Measurements from ENCODE around the gene FSTL4. TPM values are rescaled to one million over a fixed set of nuclear protein-coding genes. Genes with fewer than 3 reads are reported as not detected.

Gene FSTL4
- total and polyA plus RNA-seq, 4 donors: 0.02 to 0.18 TPM; not detected in 2

DNA sequence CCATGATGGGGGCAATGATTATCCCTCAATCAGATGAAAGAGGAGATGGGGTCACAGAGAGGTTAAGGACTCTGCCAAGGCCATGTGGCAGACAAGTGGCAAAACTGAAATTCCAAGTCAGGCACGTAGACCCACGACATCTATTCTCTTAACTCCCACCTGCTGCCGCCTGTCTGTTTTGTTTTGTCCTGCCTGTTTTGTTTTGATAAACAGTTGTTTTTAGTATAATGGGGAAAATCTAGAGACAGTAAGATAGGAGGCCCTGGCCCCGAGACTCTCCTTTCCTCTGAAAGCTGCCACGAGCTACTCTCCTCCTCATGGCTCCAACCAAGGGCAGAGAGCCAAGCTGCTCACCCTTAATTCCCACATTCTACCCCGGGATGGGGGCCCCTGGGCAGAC, 4.9 kb downstream of the FSTL4 start:
- no peak for DNase-seq (ENCODE audit: low spot score)
- TF ChIP-seq NR2F2 (IDR thresholded peaks at IDR 0.05) (no peak), YY1 (IDR thresholded peaks at IDR 0.05) (no peak), RAD21 (IDR thresholded peaks at IDR 0.05) (no peak), HNF4A (conservative IDR thresholded peaks at IDR 0.05) (no peak), ATF3 (IDR thresholded peaks at IDR 0.05) (no peak)
- WGBS: 82% methylated on average over 6 of the region's 6 CpGs
- Histone ChIP-seq H3K27ac (ENCODE audit: low read depth in 1 of 2, low read length in 2 of 2) (no peak overlapping the region), H3K9ac (ENCODE audit: low read depth in 1 of 2, low read length in 2 of 2) (no peak overlapping the region), H3K27me3 (ENCODE audit: control insufficient read depth in 4 of 4, insufficient read depth in 4 of 4, low read length in 3 of 4) (peaks cover 4 to 8% (median 4%) of the 10 kb centered on the region in 4 donors), H3K9me3 (ENCODE audit: control insufficient read depth in 4 of 4, low read length in 3 of 4) (no peaks in the 10 kb centered on the region), H3K36me3 (ENCODE audit: control insufficient read depth in 4 of 4, insufficient read depth in 3 of 4, low read depth in 1 of 4, low read length in 3 of 4) (no peaks in the 10 kb centered on the region), H3K4me3 (ENCODE audit: low read depth in 1 of 3, low read length in 3 of 3) (no peak overlapping the region), H3K4me1 (ENCODE audit: control insufficient read depth in 4 of 4, insufficient read depth in 4 of 4, low read length in 3 of 4) (peaks cover 12 to 14% (median 14%) of the 10 kb centered on the region in 4 donors)

- Histone ChIP-seq H3K4me1 (ENCODE audit: control insufficient read depth in 4 of 4, insufficient read depth in 4 of 4, low read length in 3 of 4) (peaks cover 7 to 11% (median 9%) of the 10 kb centered on the region in 4 donors), H3K9ac (ENCODE audit: low read depth in 1 of 2, low read length in 2 of 2) (no peak overlapping the region), H3K27me3 (ENCODE audit: control insufficient read depth in 4 of 4, insufficient read depth in 4 of 4, low read length in 3 of 4) (peaks cover 4 to 8% (median 4%) of the 10 kb centered on the region in 4 donors), H3K9me3 (ENCODE audit: control insufficient read depth in 4 of 4, low read length in 3 of 4) (no peaks in the 10 kb centered on the region), H3K4me3 (ENCODE audit: low read depth in 1 of 3, low read length in 3 of 3) (no peak overlapping the region), H3K36me3 (ENCODE audit: control insufficient read depth in 4 of 4, insufficient read depth in 3 of 4, low read depth in 1 of 4, low read length in 3 of 4) (no peaks in the 10 kb centered on the region), H3K27ac (ENCODE audit: low read depth in 1 of 2, low read length in 2 of 2) (no peak overlapping the region)
- DNase-seq (ENCODE audit: low spot score): no peak
- 95% methylated on average over 2 of the region's 2 CpGs for WGBS
- TF ChIP-seq, protein P1, sequence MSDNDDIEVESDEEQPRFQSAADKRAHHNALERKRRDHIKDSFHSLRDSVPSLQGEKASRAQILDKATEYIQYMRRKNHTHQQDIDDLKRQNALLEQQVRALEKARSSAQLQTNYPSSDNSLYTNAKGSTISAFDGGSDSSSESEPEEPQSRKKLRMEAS (IDR thresholded peaks at IDR 0.05): no peak
- no peak for TF ChIP-seq HNF4A (conservative IDR thresholded peaks at IDR 0.05)
- TF ChIP-seq SP1 (IDR thresholded peaks at IDR 0.05): no peak
- TF ChIP-seq RXRA (IDR thresholded peaks at IDR 0.05): no peak
- TF ChIP-seq YY1 (IDR thresholded peaks at IDR 0.05): no peak
- TF ChIP-seq FOXA2 (IDR thresholded peaks at IDR 0.05): no peak
- TF ChIP-seq ATF3 (IDR thresholded peaks at IDR 0.05): no peak
- TF ChIP-seq NR2F2 (IDR thresholded peaks at IDR 0.05): no peak
- TF ChIP-seq REST (IDR thresholded peaks at IDR 0.05): no peak
- no peak for TF ChIP-seq FOXA1 (IDR thresholded peaks at IDR 0.05)
- TF ChIP-seq HNF4G (IDR thresholded peaks at IDR 0.05): no peak
- TF ChIP-seq GABPA (IDR thresholded peaks at IDR 0.05 in 1 of 2, conservative IDR thresholded peaks at IDR 0.05 in 1 of 2): no peak
- TF ChIP-seq, protein P2, sequence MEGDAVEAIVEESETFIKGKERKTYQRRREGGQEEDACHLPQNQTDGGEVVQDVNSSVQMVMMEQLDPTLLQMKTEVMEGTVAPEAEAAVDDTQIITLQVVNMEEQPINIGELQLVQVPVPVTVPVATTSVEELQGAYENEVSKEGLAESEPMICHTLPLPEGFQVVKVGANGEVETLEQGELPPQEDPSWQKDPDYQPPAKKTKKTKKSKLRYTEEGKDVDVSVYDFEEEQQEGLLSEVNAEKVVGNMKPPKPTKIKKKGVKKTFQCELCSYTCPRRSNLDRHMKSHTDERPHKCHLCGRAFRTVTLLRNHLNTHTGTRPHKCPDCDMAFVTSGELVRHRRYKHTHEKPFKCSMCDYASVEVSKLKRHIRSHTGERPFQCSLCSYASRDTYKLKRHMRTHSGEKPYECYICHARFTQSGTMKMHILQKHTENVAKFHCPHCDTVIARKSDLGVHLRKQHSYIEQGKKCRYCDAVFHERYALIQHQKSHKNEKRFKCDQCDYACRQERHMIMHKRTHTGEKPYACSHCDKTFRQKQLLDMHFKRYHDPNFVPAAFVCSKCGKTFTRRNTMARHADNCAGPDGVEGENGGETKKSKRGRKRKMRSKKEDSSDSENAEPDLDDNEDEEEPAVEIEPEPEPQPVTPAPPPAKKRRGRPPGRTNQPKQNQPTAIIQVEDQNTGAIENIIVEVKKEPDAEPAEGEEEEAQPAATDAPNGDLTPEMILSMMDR (IDR thresholded peaks at IDR 0.05; ENCODE audit: low read depth, low read length, missing input control): no peak
- TF ChIP-seq EGR1 (IDR thresholded peaks at IDR 0.05; ENCODE audit: low read depth in 2 of 2): no peak
- TF ChIP-seq JUND (IDR thresholded peaks at IDR 0.05): no peak
These were observed 5.5 kb downstream of the FSTL4 start for GRCh38 chr5:133606835-133607234.

All from liver (tissue), 9 donors.